SJSA1 (cell line): ENCODE data around the gene PRR5L. TPM values are rescaled to one million over a fixed set of nuclear protein-coding genes. Genes with fewer than 3 reads are reported as not detected.

Experiments
- DNase-seq, 2 experiments: peaks; one replicate each; pipeline ENCODE4 v3.0.0-alpha.2; 2015 to 2020; ENCODE audit warnings: low spot score in 2 of 2, low read depth in 1 of 2
- H3K27ac ChIP-seq: fragments of 250-450 bp; sonication (Bioruptor Pico); 2 replicates; pipeline ENCODE4 v1.5.1; 2020; ENCODE audit warnings: mild to moderate bottlenecking, moderate library complexity
- H3K27me3 ChIP-seq: fragments of 250-450 bp; sonication (Bioruptor Pico); replicated peaks from 2 replicates; pipeline ENCODE4 v1.5.1; 2020; ENCODE audit warnings: mild to moderate bottlenecking, moderate library complexity
- H3K36me3 ChIP-seq: fragments of 250-450 bp; sonication (Bioruptor Pico); 2 replicates; pipeline ENCODE4 v1.5.1; 2020; ENCODE audit warnings: mild to moderate bottlenecking
- H3K4me1 ChIP-seq: fragments of 250-450 bp; sonication (Bioruptor Pico); replicated peaks from 2 replicates; pipeline ENCODE4 v1.6.1; 2021; ENCODE audit warnings: mild to moderate bottlenecking
- H3K4me3 ChIP-seq: fragments of 250-450 bp; sonication (Bioruptor Pico); 2 replicates; pipeline ENCODE4 v1.5.1; 2020; ENCODE audit warnings: mild to moderate bottlenecking
- H3K9me3 ChIP-seq: fragments of 250-450 bp; sonication (Bioruptor Pico); replicated peaks from 2 replicates; pipeline ENCODE4 v1.5.1; 2020; ENCODE audit warnings: mild to moderate bottlenecking
- total RNA-seq: library from RNA; depleted of rRNA; stranded (reverse); fragments of >200 nt; shearing (Covaris generic); gene quantifications from 2 replicates; pipeline ENCODE4 v1.2.3, GENCODE V29; 2014

Gene PRR5L
- total RNA-seq, 1 experiment from 2014 or later: 43.0 TPM

DNA sequence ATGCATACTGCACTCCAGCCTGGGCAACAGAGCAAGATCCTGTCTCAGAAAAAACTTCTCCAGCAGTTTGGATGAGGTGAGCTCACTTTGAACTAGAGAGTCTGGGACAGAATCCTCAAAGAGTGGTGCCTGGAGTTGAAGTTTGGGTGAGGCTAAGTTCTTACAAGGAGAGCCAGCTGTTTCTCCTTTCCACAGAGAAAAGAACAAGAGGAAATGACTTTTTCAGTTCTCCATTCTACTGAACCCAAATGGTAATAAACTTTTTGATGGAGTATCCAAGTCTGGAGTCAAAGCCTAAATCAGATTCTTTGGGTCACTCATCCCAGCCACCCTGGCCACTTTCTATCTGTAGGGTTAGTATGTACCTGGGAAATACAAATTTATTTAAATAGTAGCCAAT lies 111.3 kb downstream of the PRR5L start:
- DNase-seq: no peak
- Histone ChIP-seq H3K27me3 (no peaks in the 10 kb centered on the region), H3K4me3 (no peak overlapping the region), H3K4me1 (peaks cover 84% of the 10 kb centered on the region), H3K36me3 (peaks cover 93% of the 10 kb centered on the region), H3K9me3 (no peaks in the 10 kb centered on the region), H3K27ac (no peak overlapping the region)

DNA sequence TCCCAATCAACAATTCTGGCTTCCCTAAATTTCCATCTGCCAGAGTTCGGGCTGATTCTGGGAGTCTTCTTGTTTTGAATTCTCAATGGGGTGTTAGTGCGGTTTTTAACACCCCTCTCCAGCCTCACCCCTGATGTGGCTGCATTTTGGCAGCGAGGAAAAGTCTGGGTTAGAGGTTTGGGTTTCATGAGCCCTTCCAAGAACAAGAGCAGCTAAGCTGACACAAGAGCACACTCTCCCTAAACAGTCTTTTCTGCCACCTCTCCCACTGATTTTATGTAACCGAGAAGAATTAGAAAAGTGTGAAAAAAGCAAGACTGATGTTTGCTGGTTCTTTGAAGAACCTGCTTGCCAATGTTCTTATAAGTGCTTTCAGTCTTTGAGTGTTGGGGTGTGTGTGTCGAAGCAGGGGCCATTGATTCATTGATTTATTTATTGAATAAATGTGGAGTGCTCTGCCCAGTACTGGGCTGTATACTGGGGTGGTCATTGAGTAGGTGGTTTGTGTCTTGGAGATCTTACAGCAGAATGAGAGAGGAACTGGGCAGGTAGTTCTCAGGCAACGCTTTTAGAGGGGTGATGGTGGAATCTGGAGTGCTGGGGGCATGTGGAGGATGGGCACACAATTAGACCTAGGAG lies 112.5 kb downstream of the PRR5L start:
- DNase-seq: no peak
- Histone ChIP-seq H3K27me3 (no peaks in the 10 kb centered on the region), H3K4me1 (peaks cover 82% of the 10 kb centered on the region), H3K27ac (peak overlapping the region; percentile 35), H3K36me3 (peaks cover 89% of the 10 kb centered on the region), H3K9me3 (no peaks in the 10 kb centered on the region), H3K4me3 (no peak overlapping the region)

DNA sequence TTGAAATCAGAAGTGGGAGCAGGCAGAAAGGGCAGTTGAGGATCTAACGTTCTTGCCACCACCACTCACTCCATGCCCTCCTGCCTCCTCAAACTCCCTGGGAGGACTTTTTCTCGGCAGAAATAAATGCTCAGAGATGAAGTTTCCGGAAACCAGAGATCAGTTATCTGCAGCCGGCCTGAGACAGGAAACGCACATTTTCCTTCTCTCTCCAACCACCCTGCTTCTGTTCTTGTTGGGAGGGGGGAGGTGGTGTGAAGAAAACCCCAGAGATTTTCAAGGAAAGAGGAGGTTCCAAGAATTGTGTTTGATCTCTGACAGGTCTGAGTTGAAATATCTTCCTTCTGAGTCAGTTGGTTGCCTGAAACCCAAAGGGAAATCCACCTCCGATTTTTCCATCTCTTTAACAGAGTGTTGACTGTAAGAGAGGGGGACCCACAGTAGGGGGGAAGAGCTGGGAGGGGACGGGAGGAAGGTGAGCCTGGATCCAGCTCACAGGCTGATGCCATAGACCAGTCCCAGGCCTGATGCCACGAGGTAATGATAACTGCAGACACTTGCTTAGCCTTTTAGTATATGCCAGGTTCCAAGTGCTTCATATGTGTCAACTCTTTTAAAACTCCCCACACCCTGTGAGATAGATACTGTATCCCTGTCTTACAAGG lies 113.2 kb downstream of the PRR5L start:
- Histone ChIP-seq H3K27me3 (no peaks in the 10 kb centered on the region), H3K9me3 (no peaks in the 10 kb centered on the region), H3K4me1 (peaks cover 76% of the 10 kb centered on the region), H3K36me3 (peaks cover 87% of the 10 kb centered on the region), H3K4me3 (no peak overlapping the region), H3K27ac (peak overlapping the region; percentile 35)
- DNase-seq: no peak

DNA sequence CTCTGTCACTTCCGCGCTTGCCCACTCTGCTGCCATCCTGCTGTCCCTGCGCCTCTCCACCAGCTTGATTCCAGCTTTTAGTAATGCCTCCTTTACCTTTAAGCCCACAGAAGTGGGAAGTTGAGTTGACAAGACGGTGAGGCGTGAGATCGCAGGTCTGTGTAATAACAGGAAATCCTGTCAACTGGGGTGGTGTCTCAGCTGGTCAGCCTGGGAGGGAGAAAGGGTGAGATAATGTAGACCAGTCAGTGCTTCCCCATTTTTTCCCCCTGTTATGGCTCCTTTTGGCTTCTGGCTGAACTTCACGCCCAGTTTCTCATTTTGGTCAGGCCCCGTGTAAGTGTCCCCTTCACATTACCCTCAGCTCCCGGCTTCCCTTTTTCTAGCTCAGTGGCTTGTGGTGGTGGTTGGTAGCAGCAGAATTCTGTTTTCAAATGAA lies 115.1 kb downstream of the PRR5L start:
- H3K4me3 ChIP-seq: no peak overlapping the region
- peaks cover 83% of the 10 kb centered on the region for H3K36me3 ChIP-seq
- H3K9me3 ChIP-seq: no peaks in the 10 kb centered on the region
- no peak overlapping the region; the same call in 1 of the 2 replicates for H3K27ac ChIP-seq
- peaks cover 57% of the 10 kb centered on the region for H3K4me1 ChIP-seq
- DNase-seq: no peak
- no peaks in the 10 kb centered on the region for H3K27me3 ChIP-seq

DNA sequence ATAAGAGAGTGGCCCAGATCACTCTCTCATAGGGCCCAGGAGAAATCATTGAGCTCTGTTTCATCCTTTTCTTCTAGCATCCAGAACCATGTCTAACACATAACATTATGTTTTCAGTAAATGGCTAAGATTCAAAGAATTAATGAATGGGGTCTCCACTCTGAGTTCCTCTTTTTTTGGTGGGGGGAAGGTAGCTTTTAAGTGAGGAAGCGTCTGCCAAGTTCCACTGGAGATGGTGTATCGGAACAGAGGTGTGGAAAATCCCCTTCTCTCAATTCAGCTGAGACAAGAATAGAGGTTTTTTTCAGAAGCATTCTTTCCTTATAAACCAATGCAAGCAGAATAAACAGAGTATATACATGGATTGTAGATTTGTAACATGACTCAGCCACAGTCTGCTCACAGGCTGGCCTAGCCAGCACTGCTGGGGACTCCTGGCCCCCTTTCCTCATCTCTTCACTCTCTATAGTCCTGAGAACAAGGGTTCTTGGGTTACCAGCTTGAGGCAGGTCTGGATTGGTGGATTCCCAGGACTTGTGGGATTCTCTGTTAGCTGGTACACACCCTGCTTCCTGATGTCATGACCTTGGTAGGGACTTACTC lies 116.8 kb downstream of the PRR5L start:
- no peaks in the 10 kb centered on the region for H3K9me3 ChIP-seq
- peak; percentile 63 to 81 for DNase-seq
- no peak overlapping the region for H3K4me3 ChIP-seq
- H3K4me1 ChIP-seq: peaks cover 68% of the 10 kb centered on the region
- H3K27ac ChIP-seq: peak overlapping the region; percentile 30
- H3K27me3 ChIP-seq: no peaks in the 10 kb centered on the region
- H3K36me3 ChIP-seq: peaks cover 76% of the 10 kb centered on the region

DNA sequence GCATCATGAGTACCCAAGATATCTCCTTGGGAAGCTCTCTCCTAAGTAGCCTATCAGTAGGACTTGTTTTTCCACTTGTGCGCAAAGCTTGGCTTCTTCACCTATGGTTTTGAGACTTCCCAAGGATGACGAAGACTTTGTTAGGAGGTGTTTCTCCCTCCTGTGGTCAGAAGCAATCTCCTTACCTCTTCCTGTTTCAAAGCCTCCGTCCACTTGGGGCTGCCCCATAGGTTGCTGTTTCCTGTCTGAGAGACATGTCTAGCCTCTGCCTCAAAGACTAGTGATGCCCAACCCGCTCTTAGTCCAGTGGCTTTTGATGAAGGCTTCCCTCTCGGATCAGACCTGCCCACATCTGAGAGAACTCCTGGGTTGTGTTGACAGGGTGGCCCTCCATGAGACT lies 121.1 kb downstream of the PRR5L start:
- Histone ChIP-seq H3K4me3 (no peak overlapping the region), H3K27me3 (no peaks in the 10 kb centered on the region), H3K36me3 (peaks cover 66% of the 10 kb centered on the region), H3K9me3 (no peaks in the 10 kb centered on the region), H3K4me1 (peaks cover 60% of the 10 kb centered on the region), H3K27ac (peak overlapping the region; percentile 58)
- DNase-seq: peak in 1 of 2 experiments; percentile 62

DNA sequence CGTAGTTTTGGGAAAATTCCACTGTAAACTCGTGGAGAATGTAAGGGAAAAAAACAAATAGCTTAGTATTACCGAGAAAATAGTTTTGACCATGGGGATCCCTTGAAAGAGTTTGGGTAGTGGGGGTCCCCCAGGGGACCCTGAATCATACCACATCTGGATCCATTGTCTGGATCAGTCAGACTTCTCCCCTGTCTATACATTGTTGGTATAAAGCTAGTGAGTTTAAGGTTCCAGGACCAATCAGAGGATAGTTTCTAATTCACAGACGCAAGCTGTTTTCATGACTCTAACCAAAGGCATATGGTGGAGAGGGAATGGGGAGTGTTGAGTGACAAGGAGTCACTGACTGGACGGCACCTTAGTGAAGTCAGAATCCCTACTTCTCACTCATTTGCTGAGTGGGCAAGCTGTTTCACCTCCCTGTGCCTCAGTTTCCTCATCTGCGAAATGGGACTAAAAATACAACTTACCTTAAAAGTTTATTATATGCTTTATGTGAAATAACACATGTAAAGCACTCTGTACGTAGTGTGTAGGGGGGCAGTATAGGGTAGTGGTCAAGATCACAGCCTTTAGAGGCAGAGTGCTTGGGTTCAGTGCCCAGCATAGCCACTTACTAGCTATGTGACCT lies 123.8 kb downstream of the PRR5L start:
- Histone ChIP-seq H3K4me3 (no peak overlapping the region), H3K27ac (peak overlapping the region; percentile 29), H3K9me3 (no peaks in the 10 kb centered on the region), H3K27me3 (no peaks in the 10 kb centered on the region), H3K4me1 (peaks cover 50% of the 10 kb centered on the region), H3K36me3 (peaks cover 74% of the 10 kb centered on the region)
- DNase-seq: no peak

DNA sequence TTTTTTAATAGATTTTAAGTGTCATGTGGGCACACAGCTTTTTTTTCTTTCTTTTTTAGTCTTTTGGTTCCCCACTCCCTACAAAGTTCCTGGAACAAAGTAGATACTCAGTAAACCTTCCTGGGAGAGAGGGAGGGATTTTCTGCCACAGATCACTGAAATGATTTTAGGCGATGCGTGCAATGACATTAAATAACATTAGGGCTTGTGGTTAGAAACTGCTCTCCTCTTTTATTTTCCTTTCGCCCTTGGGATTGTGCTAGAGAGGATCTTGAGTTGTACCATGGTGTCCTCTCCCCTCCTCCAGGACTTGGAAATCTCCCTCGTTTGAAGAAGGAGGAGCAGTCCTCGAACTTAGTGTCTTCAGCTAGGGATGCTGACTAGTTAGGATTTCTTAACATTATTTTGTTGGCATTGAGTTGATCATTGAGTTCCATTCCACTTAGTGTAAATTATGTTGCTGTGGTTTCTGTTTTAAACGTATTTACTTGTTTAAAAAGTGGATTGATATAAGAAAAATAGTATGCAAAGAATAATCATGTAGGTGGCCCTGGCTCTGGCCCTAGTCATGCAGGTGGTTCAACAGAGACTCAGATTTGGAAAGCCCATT lies 125.6 kb downstream of the PRR5L start:
- Histone ChIP-seq H3K27me3 (no peaks in the 10 kb centered on the region), H3K4me3 (no peak overlapping the region), H3K9me3 (no peaks in the 10 kb centered on the region), H3K4me1 (peaks cover 63% of the 10 kb centered on the region), H3K36me3 (peaks cover 76% of the 10 kb centered on the region), H3K27ac (peak overlapping the region; percentile 34)
- no peak for DNase-seq

DNA sequence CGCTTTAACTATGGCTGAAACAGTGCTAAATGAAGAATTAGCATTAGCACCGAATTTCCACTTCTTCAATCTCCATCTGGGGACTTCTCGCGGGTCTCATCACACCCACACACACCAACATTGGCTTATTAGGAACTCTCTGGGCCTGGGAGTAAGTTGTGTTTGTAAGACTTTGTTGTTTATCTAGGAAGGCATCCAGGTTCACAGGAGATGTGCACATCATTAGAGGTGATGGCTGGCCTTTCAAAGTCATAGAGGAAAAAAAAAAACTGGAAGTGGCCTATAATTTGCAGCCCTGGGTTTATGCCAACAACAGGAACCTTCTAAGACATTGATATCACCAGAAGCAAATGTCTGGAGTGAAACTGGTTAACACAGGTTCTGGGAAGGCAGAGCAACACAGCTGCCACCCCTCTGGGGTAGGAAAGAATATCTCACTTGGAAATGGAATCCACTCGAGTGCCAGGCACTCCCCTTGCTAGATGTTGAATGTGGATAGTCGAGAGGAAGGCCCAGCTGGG lies 129.5 kb downstream of the PRR5L start:
- DNase-seq: no peak

DNA sequence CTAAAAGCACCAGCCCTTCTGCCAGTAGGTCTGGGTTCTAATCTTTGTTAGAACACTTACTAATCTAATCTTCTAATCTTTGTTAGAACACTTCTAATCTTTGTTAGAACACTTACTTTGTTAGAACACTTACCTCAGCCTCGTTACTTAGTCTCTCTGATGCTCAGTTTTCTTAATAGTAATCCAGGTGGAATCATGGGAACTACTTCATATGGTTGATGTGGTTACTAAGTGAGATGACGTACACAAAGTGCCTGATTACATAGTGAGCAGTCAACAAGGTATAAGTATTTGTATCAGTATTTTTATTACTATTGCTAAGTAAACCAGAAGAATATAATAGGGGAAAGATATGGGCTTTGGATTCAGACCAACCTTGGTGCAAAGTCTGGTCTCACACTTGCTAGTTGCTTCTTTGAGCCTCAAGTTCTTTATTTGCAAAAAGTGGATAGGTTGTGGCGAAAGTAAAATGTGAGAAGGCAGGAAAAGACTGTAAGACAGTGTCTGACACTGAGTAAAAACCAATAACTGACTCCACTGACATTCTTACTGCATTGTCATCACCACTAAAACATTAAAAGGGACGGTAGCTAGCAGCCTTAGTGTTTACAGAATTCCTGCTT lies 130.2 kb downstream of the PRR5L start:
- Histone ChIP-seq H3K27ac (peak overlapping the region; percentile 60), H3K27me3 (no peaks in the 10 kb centered on the region), H3K36me3 (peaks cover 77% of the 10 kb centered on the region), H3K4me3 (no peak overlapping the region), H3K4me1 (peaks cover 52% of the 10 kb centered on the region), H3K9me3 (no peaks in the 10 kb centered on the region)
- DNase-seq: no peak

More for the DNA sequence above, 129.5 kb downstream of the PRR5L start:
- H3K9me3 ChIP-seq: no peaks in the 10 kb centered on the region
- no peak overlapping the region for H3K4me3 ChIP-seq
- peak overlapping the region; percentile 60 for H3K27ac ChIP-seq
- no peaks in the 10 kb centered on the region for H3K27me3 ChIP-seq
- H3K36me3 ChIP-seq: peaks cover 73% of the 10 kb centered on the region
- H3K4me1 ChIP-seq: peaks cover 52% of the 10 kb centered on the region

DNA sequence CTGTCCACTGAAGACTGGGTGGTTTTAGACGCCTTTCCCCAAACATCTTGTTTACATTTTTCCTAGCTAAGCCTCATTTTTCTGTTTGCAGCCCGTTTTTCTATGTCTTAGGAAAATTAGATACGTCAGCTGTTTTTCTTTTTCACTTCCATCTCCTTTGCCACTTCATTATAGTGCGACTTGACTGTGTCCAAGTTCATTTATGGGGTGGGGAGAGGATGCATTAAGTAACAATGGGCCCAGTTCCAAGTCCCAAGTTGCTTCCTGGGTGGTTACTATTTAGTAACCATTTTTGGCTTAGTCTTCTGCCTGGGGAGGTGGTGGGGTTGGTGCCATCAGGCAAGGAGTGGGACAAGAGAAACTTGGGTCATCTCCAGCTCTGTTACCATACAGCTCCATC lies 131.0 kb downstream of the PRR5L start:
- Histone ChIP-seq H3K9me3 (no peaks in the 10 kb centered on the region), H3K36me3 (peaks cover 73% of the 10 kb centered on the region), H3K27me3 (no peaks in the 10 kb centered on the region), H3K4me3 (no peak overlapping the region), H3K4me1 (peaks cover 52% of the 10 kb centered on the region), H3K27ac (peak overlapping the region; percentile 60)
- DNase-seq: no peak

DNA sequence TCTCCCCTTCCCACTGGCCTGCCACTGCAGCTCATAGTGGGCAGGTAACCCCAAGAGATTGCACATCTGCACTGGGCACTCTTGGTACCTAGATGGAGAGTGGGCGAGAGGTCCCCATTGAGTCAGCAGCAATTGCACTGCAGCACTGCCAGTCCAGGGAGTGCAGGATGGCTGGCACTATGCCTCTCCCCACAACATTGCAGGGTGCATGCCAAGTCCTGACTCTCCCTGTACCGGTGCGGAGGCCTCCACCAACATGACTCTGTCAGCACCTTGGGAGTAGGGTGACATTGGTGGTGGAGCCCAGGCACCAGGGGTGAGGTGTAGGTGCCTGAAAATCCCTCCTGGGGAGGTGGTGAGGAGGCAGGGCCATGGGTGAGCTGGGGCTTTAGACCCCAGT lies 131.8 kb downstream of the PRR5L start:
- DNase-seq: no peak
- Histone ChIP-seq H3K27me3 (no peaks in the 10 kb centered on the region), H3K9me3 (no peaks in the 10 kb centered on the region), H3K36me3 (peaks cover 73% of the 10 kb centered on the region), H3K4me3 (no peak overlapping the region), H3K4me1 (peaks cover 53% of the 10 kb centered on the region), H3K27ac (no peak overlapping the region)

DNA sequence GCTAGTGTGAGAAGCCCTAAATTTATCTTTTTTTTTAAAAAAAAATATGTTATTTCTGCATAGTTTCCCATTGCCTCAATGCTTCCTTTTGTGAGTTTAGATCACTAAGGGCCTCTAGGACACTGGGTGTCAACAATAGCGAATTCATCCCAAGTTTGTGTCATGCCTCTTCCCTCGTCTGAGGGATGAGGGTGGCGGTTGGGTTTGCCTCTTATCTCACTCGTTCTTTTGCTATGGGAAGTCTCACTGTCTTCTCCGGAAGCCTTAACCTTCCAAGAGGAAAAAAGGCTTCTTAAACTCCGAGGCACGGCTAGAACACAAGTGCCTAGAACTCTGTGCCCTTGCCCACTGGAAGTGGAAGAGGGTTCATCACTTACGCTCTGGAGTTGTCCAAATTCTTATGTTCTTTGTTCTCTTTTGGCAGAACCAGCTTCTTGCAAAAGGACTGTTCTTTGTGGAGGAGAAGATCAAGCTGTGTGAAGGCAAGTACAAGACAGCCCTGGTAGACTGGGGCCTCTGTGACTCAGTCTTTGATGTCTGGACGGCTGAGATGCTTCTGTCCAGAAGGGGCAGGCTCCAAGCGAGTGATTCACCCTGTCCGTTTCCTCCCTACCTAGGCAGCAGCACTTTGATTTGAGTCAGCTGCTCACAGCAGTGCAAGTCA lies 135.5 kb downstream of the PRR5L start:
- Histone ChIP-seq H3K4me1 (peaks cover 35% of the 10 kb centered on the region), H3K9me3 (no peaks in the 10 kb centered on the region), H3K36me3 (peaks cover 78% of the 10 kb centered on the region), H3K27ac (peak overlapping the region; percentile 60), H3K4me3 (no peak overlapping the region), H3K27me3 (no peaks in the 10 kb centered on the region)
- peak; percentile 81 to 93 for DNase-seq
